Kidney (tissue), 14 donors: ENCODE results near the gene ZNF557. TPM values are rescaled to one million over a fixed set of nuclear protein-coding genes. Genes with fewer than 3 reads are reported as not detected.
A peak's percentile ranks its signal among the peaks of the same experiment; 100 is the strongest.

Experiments used
- DNase-seq, 5 donors: peaks; one replicate each; pipeline ENCODE4 v3.0.0-alpha.2; 2013 to 2020
- FAIRE-seq: peaks from 2 replicates; lab custom pipeline; 2012; peaks lifted over from hg19 to GRCh38; lab: Jason Lieb, UNC
- H3K27ac ChIP-seq, 2 donors: one replicate each; pipeline ENCODE4 v1.7.0; 2013; ENCODE audit warnings: low read depth in 2 of 2, low read length in 2 of 2, inconsistent platforms in 1 of 2
- H3K27me3 ChIP-seq: one replicate; pipeline ENCODE4 v1.7.1; 2013; ENCODE audit warnings: low read length, inconsistent platforms; ENCODE audit not compliant: control insufficient read depth, insufficient read depth
- H3K36me3 ChIP-seq, 3 donors: one replicate each; pipeline versions ENCODE4 v1.7.0 to v1.7.1; 2013; ENCODE audit warnings: low read length in 3 of 3, control low read depth in 1 of 3, inconsistent platforms in 1 of 3; ENCODE audit not compliant: insufficient read depth in 3 of 3, control insufficient read depth in 2 of 3
- H3K4me1 ChIP-seq, 3 donors: one replicate each; pipeline versions ENCODE4 v1.7.0 to v1.7.1; 2013; ENCODE audit warnings: low read length in 3 of 3, inconsistent platforms in 1 of 3, low read depth in 1 of 3; ENCODE audit not compliant: control insufficient read depth in 2 of 3, insufficient read depth in 2 of 3
- H3K4me3 ChIP-seq, 3 donors: one replicate each; pipeline versions ENCODE4 v1.7.0 to v1.8.1; 2013; ENCODE audit warnings: low read length in 3 of 3, control low read depth in 1 of 3, inconsistent platforms in 1 of 3
- H3K9ac ChIP-seq, 3 donors: one replicate each; pipeline versions ENCODE4 v1.7.0 to v1.7.1; 2013; ENCODE audit warnings: low read length in 3 of 3, control low read depth in 1 of 3, inconsistent platforms in 1 of 3
- H3K9me3 ChIP-seq, 3 donors: one replicate each; pipeline versions ENCODE4 v1.7.0 to v1.7.1; 2013; ENCODE audit warnings: low read length in 3 of 3, control low read depth in 1 of 3, inconsistent platforms in 1 of 3; ENCODE audit not compliant: control insufficient read depth in 2 of 3, insufficient read depth in 1 of 3
- CTCF ChIP-seq: IDR thresholded peaks from 3 replicates; pipeline ENCODE4 v1.5.1; 2012; ENCODE audit warnings: mild to moderate bottlenecking, moderate library complexity, borderline replicate concordance; ENCODE audit not compliant: insufficient read depth; ENCODE audit errors: extremely low read depth
- intact Hi-C: fragments of 100-400 bp; cut with DNase I; formaldehyde crosslinking; loops from one replicate; pipeline ENCODE4 v1.11.1; 2022
- polyA plus RNA-seq: library from polyadenylated mRNA; stranded (reverse); fragments of 350-450 nt; fragmentation: Illumina TruSeq; extraction: RNeasy Lipid Tissue Mini Kit (QIAGEN cat#74804); gene quantifications from one replicate; pipeline ENCODE4 v1.2.3, GENCODE V29; 2014; ENCODE audit warnings: low read depth, low replicate concordance; ENCODE audit not compliant: insufficient read depth
- total RNA-seq: library from RNA; stranded (reverse); fragmentation: NEBNext Ultra II Directional; extraction: Animal tissue kit (Norgen Biotek cat#: 25700); gene quantifications from one replicate; pipeline ENCODE4 v1.2.1, GENCODE V29; 2021
- donor health status: control.
- donor health status: control.
- donor health status: control.
- donor health status: control.
- donor health status: control.
- donor health status: DM: yes; HTN: yes; CAD: no.
- donor health status: Normal renal cell carcinoma (clear cell type).

ZNF557 gene
- total and polyA plus RNA-seq, 2 donors from 2014 or later = 1.3 to 13.2 TPM

DNA sequence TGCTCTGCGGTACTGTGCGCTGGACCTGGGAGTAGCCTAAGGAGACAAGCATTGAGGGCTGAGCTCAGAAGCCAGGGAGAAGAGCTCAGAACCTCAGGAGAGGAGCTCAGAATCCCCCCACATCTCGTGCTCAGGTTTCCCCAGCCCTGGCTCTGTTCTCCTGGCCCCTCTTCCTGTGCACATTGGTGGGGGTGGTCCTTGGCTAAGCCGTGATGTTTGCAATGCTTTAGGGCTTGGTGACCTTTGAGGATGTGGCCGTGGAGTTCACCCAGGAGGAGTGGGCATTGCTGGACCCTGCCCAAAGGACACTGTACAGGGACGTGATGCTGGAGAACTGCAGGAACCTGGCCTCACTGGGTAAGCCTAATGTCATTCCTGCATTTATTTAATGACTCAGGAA, 6.6 kb downstream of the ZNF557 start:
- intact Hi-C loops = no loop called here
- no peak for DNase-seq
- H3K4me1 ChIP-seq = no peaks in the 10 kb centered on the region
- peaks cover 19 to 66% (median 64%) of the 10 kb centered on the region in 3 donors for H3K36me3 ChIP-seq
- H3K27ac ChIP-seq = no peak overlapping the region
- no peak for FAIRE-seq
- H3K27me3 ChIP-seq = no peaks in the 10 kb centered on the region
- H3K4me3 ChIP-seq = no peak overlapping the region
- H3K9ac ChIP-seq = no peak overlapping the region
- peaks cover 6 to 47% (median 26%) of the 10 kb centered on the region in 3 donors for H3K9me3 ChIP-seq
- TF ChIP-seq CTCF = no peak

DNA sequence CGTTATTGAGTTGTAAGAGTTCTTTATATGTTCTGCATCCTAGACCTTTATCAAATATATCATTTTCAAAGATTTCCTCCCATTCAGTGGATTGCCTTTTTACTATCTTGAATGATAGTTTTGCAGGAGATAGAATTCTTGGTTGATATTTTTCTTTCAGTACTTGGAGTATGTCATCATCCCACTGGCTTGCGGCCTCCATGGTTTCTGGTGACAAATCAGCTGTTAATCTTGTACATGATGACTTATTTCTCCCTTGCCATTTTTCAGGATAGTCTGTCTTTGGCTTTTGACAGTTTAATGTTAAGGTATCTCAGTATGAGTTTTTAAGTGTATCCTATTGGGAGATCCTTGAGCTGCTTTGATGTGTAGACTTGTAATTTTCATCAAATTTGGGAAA, 8.5 kb downstream of the ZNF557 start:
- no peak for TF ChIP-seq CTCF
- DNase-seq = no peak
- Histone ChIP-seq H3K4me1 (no peaks in the 10 kb centered on the region), H3K9ac (no peak overlapping the region), H3K36me3 (peaks cover 31 to 77% (median 75%) of the 10 kb centered on the region in 3 donors), H3K27ac (no peak overlapping the region), H3K9me3 (peaks cover 10 to 65% (median 43%) of the 10 kb centered on the region in 3 donors), H3K4me3 (no peak overlapping the region), H3K27me3 (no peaks in the 10 kb centered on the region)
- FAIRE-seq = no peak
- intact Hi-C loops = no loop called here

DNA sequence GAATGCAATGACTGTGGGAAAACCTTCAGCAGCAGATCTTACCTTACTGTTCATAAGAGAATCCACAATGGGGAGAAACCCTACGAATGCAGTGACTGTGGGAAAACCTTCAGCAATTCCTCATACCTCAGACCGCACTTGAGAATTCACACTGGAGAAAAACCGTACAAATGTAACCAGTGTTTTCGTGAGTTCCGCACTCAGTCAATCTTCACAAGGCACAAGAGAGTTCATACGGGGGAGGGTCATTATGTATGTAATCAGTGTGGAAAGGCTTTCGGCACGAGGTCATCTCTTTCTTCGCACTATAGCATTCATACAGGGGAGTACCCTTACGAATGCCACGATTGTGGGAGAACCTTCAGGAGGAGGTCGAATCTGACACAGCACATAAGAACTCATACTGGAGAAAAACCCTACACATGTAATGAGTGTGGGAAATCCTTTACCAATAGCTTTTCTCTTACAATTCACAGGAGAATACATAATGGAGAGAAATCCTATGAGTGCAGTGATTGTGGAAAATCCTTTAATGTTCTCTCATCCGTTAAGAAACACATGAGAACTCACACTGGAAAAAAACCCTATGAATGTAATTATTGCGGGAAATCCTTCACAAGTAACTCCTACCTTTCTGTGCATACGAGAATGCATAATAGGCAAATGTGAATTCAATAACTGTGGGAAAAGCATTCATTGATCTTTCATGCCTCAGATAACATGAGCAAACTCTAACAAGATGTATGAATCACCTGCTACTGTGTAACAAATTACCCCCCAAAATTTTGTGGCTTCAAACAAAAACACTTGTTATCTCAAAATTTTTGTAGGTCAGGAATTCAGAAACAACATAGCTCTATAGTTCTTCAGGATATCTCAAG, 13.8 kb downstream of the ZNF557 start:
- FAIRE-seq = no peak
- H3K9ac ChIP-seq = no peak overlapping the region
- no peaks in the 10 kb centered on the region for H3K4me1 ChIP-seq
- peak in 1 of 5 donors; percentile 23 for DNase-seq
- intact Hi-C loops = no loop called here
- peaks cover 42 to 61% (median 52%) of the 10 kb centered on the region in 3 donors for H3K36me3 ChIP-seq
- H3K27ac ChIP-seq = no peak overlapping the region
- H3K9me3 ChIP-seq = peaks cover 19 to 85% (median 61%) of the 10 kb centered on the region in 3 donors
- peak overlapping the region in 1 of 3 donors; percentile 20 for H3K4me3 ChIP-seq
- no peaks in the 10 kb centered on the region for H3K27me3 ChIP-seq
- TF ChIP-seq CTCF = no peak
